ENCODE results near the gene WSB1. TPM values are rescaled to one million over a fixed set of nuclear protein-coding genes. Genes with fewer than 3 reads are reported as not detected.

WSB1 gene
- total and polyA plus RNA-seq, 9 of the 15 experiments (the other 6 are each of a cell fraction or from before 2014, with no cell fraction given): 22.8 to 229 (median 81.1) TPM

- TF ChIP-seq THAP12 (CRISPR knock-in tag; IDR thresholded peaks at IDR 0.05) (0 out of 2 replicates have a peak, but pooled peaks have one; percentile 27), HBP1 (CRISPR knock-in tag; IDR thresholded peaks at IDR 0.05) (no peak), E2F3 (CRISPR knock-in tag; IDR thresholded peaks at IDR 0.05) (no peak), MTF1 (CRISPR knock-in tag; IDR thresholded peaks at IDR 0.05; ENCODE audit: borderline replicate concordance) (no peak), KAT7 (CRISPR knock-in tag; IDR thresholded peaks at IDR 0.05; ENCODE audit: borderline replicate concordance) (no peak; the same call in 1 of the 2 replicates), RAD51 (IDR thresholded peaks at IDR 0.05; ENCODE audit: borderline replicate concordance, low read depth) (no peak), HDAC2 (IDR thresholded peaks at IDR 0.05) (peak; percentile 22; the same call in 1 of the 2 replicates), ZNF644 (tag; IDR thresholded peaks at IDR 0.05; ENCODE audit: low read depth) (no peak), ZZZ3 (IDR thresholded peaks at IDR 0.05) (no peak), CSDE1 (IDR thresholded peaks at IDR 0.05) (no peak), TFE3 (CRISPR knock-in tag; IDR thresholded peaks at IDR 0.05) (no peak), POU5F1 (IDR thresholded peaks at IDR 0.05; ENCODE audit: borderline replicate concordance, low read depth, low read length, partially characterized antibody) (no peak), MEIS2 (IDR thresholded peaks at IDR 0.05; ENCODE audit: partially characterized antibody) (no peak), SNIP1 (IDR thresholded peaks at IDR 0.05; ENCODE audit: low read depth) (0 out of 2 replicates have a peak, but pooled peaks have one; percentile 47), MYC (IDR thresholded peaks at IDR 0.05; ENCODE audit: low read depth, low read length) (no peak), MYC (CRISPR knock-in tag; IDR thresholded peaks at IDR 0.05; ENCODE audit: borderline replicate concordance, low read depth) (no peak), HNRNPUL1 (IDR thresholded peaks at IDR 0.05; ENCODE audit: low read length) (no peak), MNT (conservative IDR thresholded peaks at IDR 0.05) (peak; percentile 32 to 40; a peak in 1 of 4 replicates), MECOM (CRISPR knock-in tag; IDR thresholded peaks at IDR 0.05) (no peak), ZNF551 (CRISPR knock-in tag; IDR thresholded peaks at IDR 0.05) (no peak), YBX1 (IDR thresholded peaks at IDR 0.05) (no peak)
Measured at GRCh38 chr17:27333410-27333980, 39.6 kb downstream of the WSB1 start (continued).
